Memory B cell (primary cell): ENCODE results near the gene TAF1A.

Experiments used
- ATAC-seq: fragments of 150-1000 bp; cut with Tn5 transposase; 2 replicates; pipeline ENCODE4 v1.10.0; 2021; ENCODE audit warnings: low read depth, mild to moderate bottlenecking, moderate library complexity
- DNase-seq, 2 donors: peaks; one replicate each; pipeline ENCODE4 v3.0.0; 2022; ENCODE audit warnings: low spot score in 2 of 2
- H3K27ac Mint-ChIP-seq: one replicate; pipeline ENCODE4 v1.8.0; 2022; ENCODE audit warnings: mild to moderate bottlenecking, moderate library complexity, mixed read lengths
- H3K27me3 Mint-ChIP-seq: one replicate; pipeline ENCODE4 v1.8.0; 2022; ENCODE audit warnings: mixed read lengths
- H3K36me3 Mint-ChIP-seq: one replicate; pipeline ENCODE4 v1.8.0; 2022; ENCODE audit warnings: mild to moderate bottlenecking, mixed read lengths
- H3K4me1 Mint-ChIP-seq: one replicate; pipeline ENCODE4 v1.8.0; 2022; ENCODE audit warnings: mixed read lengths
- H3K4me3 Mint-ChIP-seq: one replicate; pipeline ENCODE4 v1.8.0; 2022; ENCODE audit warnings: mild to moderate bottlenecking, moderate library complexity, mixed read lengths
- H3K9me3 Mint-ChIP-seq: one replicate; pipeline ENCODE4 v1.8.0; 2022; ENCODE audit warnings: mixed read lengths

The TAF1A gene

GRCh38 chr1:222589462-222590302, at the start of gene TAF1A:
Gene TAF1A, minus strand, starts transcription at chr1:222589933.
- DNase-seq (peak; percentile 68 to 70), ATAC-seq (peak; percentile 99)
- H3K4me3 Mint-ChIP-seq, result peak within 1 kb of the TSS; percentile 94
- peaks cover 17% of the 10 kb centered on the region for H3K36me3 Mint-ChIP-seq
- H3K9me3 Mint-ChIP-seq, result no peaks in the 10 kb centered on the region
- peak within 1 kb of the TSS; percentile 96 for H3K27ac Mint-ChIP-seq
- H3K4me1 Mint-ChIP-seq, result peaks cover 27% of the 10 kb centered on the region
- no peaks in the 10 kb centered on the region for H3K27me3 Mint-ChIP-seq

GRCh38 chr1:222634180-222635013, 44.7 kb upstream of the TAF1A start:
- no peak overlapping the region for H3K27ac Mint-ChIP-seq
- no peak overlapping the region for H3K4me3 Mint-ChIP-seq
- no peaks in the 10 kb centered on the region for H3K9me3 Mint-ChIP-seq
- H3K27me3 Mint-ChIP-seq, result no peaks in the 10 kb centered on the region
- peak; percentile 72 to 81 for DNase-seq
- peak; percentile 86 for ATAC-seq
- H3K4me1 Mint-ChIP-seq, result peaks cover 7% of the 10 kb centered on the region
- H3K36me3 Mint-ChIP-seq, result peaks cover 22% of the 10 kb centered on the region

- Mint-ChIP-seq H3K27me3 (no peaks in the 10 kb centered on the region), H3K4me1 (peaks cover 7% of the 10 kb centered on the region), H3K4me3 (no peak overlapping the region), H3K36me3 (peaks cover 30% of the 10 kb centered on the region), H3K9me3 (no peaks in the 10 kb centered on the region), H3K27ac (no peak overlapping the region)
- DNase-seq (no peak), ATAC-seq (no peak)
Measured at GRCh38 chr1:222632749-222633148, 43.0 kb upstream of the TAF1A start.

- DNase-seq (no peak), ATAC-seq (no peak)
- no peaks in the 10 kb centered on the region for H3K9me3 Mint-ChIP-seq
- H3K4me3 Mint-ChIP-seq, result no peak overlapping the region
- H3K4me1 Mint-ChIP-seq, result peaks cover 7% of the 10 kb centered on the region
- peaks cover 33% of the 10 kb centered on the region for H3K36me3 Mint-ChIP-seq
- no peaks in the 10 kb centered on the region for H3K27me3 Mint-ChIP-seq
- peak overlapping the region; percentile 24 for H3K27ac Mint-ChIP-seq
Measured at GRCh38 chr1:222631611-222632208, 42.0 kb upstream of the TAF1A start.

- ATAC-seq (no peak), DNase-seq (no peak)
- Mint-ChIP-seq H3K36me3 (peaks cover 37% of the 10 kb centered on the region), H3K4me3 (no peak overlapping the region), H3K27ac (no peak overlapping the region), H3K4me1 (peaks cover 7% of the 10 kb centered on the region), H3K9me3 (no peaks in the 10 kb centered on the region), H3K27me3 (no peaks in the 10 kb centered on the region)
Measured at GRCh38 chr1:222629921-222630535, 40.3 kb upstream of the TAF1A start.

- Mint-ChIP-seq H3K4me1 (peaks cover 2% of the 10 kb centered on the region), H3K9me3 (no peaks in the 10 kb centered on the region), H3K27ac (no peak overlapping the region), H3K4me3 (no peak overlapping the region), H3K27me3 (no peaks in the 10 kb centered on the region), H3K36me3 (peaks cover 37% of the 10 kb centered on the region)
- DNase-seq (no peak), ATAC-seq (no peak)
Measured at GRCh38 chr1:222627232-222627631, 37.5 kb upstream of the TAF1A start.

- Mint-ChIP-seq H3K9me3 (no peaks in the 10 kb centered on the region), H3K27me3 (no peaks in the 10 kb centered on the region), H3K4me3 (no peak overlapping the region), H3K4me1 (peaks cover 13% of the 10 kb centered on the region), H3K27ac (no peak overlapping the region), H3K36me3 (peaks cover 37% of the 10 kb centered on the region)
- DNase-seq (no peak), ATAC-seq (no peak)
Measured at GRCh38 chr1:222624214-222624613, 34.5 kb upstream of the TAF1A start.

GRCh38 chr1:222623458-222623857, 33.7 kb upstream of the TAF1A start:
- ATAC-seq, result no peak
- peaks cover 17% of the 10 kb centered on the region for H3K4me1 Mint-ChIP-seq
- peaks cover 32% of the 10 kb centered on the region for H3K36me3 Mint-ChIP-seq
- no peak overlapping the region for H3K4me3 Mint-ChIP-seq
- H3K9me3 Mint-ChIP-seq, result no peaks in the 10 kb centered on the region
- DNase-seq, result no peak
- H3K27me3 Mint-ChIP-seq, result no peaks in the 10 kb centered on the region
- H3K27ac Mint-ChIP-seq, result no peak overlapping the region

GRCh38 chr1:222622765-222623164, 33.0 kb upstream of the TAF1A start:
- H3K27ac Mint-ChIP-seq, result no peak overlapping the region
- no peaks in the 10 kb centered on the region for H3K27me3 Mint-ChIP-seq
- ATAC-seq (no peak), DNase-seq (no peak)
- H3K4me3 Mint-ChIP-seq, result no peak overlapping the region
- H3K36me3 Mint-ChIP-seq, result peaks cover 26% of the 10 kb centered on the region
- H3K4me1 Mint-ChIP-seq, result peaks cover 17% of the 10 kb centered on the region
- no peaks in the 10 kb centered on the region for H3K9me3 Mint-ChIP-seq

- Mint-ChIP-seq H3K4me3 (no peak overlapping the region), H3K27me3 (no peaks in the 10 kb centered on the region), H3K36me3 (peaks cover 14% of the 10 kb centered on the region), H3K9me3 (no peaks in the 10 kb centered on the region), H3K27ac (no peak overlapping the region), H3K4me1 (peaks cover 21% of the 10 kb centered on the region)
- DNase-seq (no peak), ATAC-seq (no peak)
Measured at GRCh38 chr1:222620566-222620965, 30.8 kb upstream of the TAF1A start.

GRCh38 chr1:222618880-222619596, 29.3 kb upstream of the TAF1A start:
- H3K27ac Mint-ChIP-seq, result peak overlapping the region; percentile 92
- DNase-seq, result no peak
- no peak for ATAC-seq
- H3K4me3 Mint-ChIP-seq, result peak overlapping the region; percentile 83
- peaks cover 21% of the 10 kb centered on the region for H3K4me1 Mint-ChIP-seq
- H3K9me3 Mint-ChIP-seq, result no peaks in the 10 kb centered on the region
- peaks cover 2% of the 10 kb centered on the region for H3K27me3 Mint-ChIP-seq
- peaks cover 12% of the 10 kb centered on the region for H3K36me3 Mint-ChIP-seq

GRCh38 chr1:222618001-222618879, 28.5 kb upstream of the TAF1A start, which contains the start of gene MIA3:
Gene MIA3, plus strand, starts transcription at chr1:222618097. Its CDS starts 14 bp downstream, at chr1:222618111.
- DNase-seq, result peak; percentile 7 to 61
- Mint-ChIP-seq H3K4me3 (peak within 1 kb of the TSS; percentile 96), H3K36me3 (peaks cover 10% of the 10 kb centered on the region), H3K9me3 (no peaks in the 10 kb centered on the region), H3K27ac (peak within 1 kb of the TSS; percentile 92), H3K27me3 (peaks cover 2% of the 10 kb centered on the region), H3K4me1 (peaks cover 21% of the 10 kb centered on the region)
- ATAC-seq, result peak; percentile 65
